Adipocyte (in vitro differentiated cells): Measurements from ENCODE around the gene NRG2.
A peak's percentile ranks its signal among the peaks of the same experiment; 100 is the strongest.

Experiments used
- DNase-seq: peaks from one replicate; pipeline ENCODE4 v3.0.0-alpha.2; 2015; ENCODE audit warnings: low read depth
- H3K27me3 ChIP-seq: replicated peaks from 2 replicates; pipeline ENCODE4 v1.7.0; 2013; ENCODE audit warnings: mild to moderate bottlenecking, low read length, moderate library complexity; ENCODE audit not compliant: control insufficient read depth, insufficient read depth
- H3K36me3 ChIP-seq: 2 replicates; pipeline ENCODE4 v1.7.0; 2013; ENCODE audit warnings: low read length, mild to moderate bottlenecking, moderate library complexity; ENCODE audit not compliant: control insufficient read depth, insufficient read depth, severe bottlenecking
- H3K4me1 ChIP-seq: 2 replicates; pipeline ENCODE4 v1.7.0; 2013; ENCODE audit warnings: mild to moderate bottlenecking, low read length, moderate library complexity; ENCODE audit not compliant: control insufficient read depth, insufficient read depth
- H3K4me3 ChIP-seq: 2 replicates; pipeline ENCODE4 v1.7.0; 2013; ENCODE audit warnings: mild to moderate bottlenecking, low read length, moderate library complexity
- H3K9ac ChIP-seq: 2 replicates; pipeline ENCODE4 v1.7.0; 2013; ENCODE audit warnings: mild to moderate bottlenecking, low read length, moderate library complexity
- H3K9me3 ChIP-seq: 2 replicates; pipeline ENCODE4 v1.7.0; 2013; ENCODE audit warnings: mild to moderate bottlenecking, low read length, moderate library complexity; ENCODE audit not compliant: control insufficient read depth

The NRG2 gene

GRCh38 chr5:139817362-139817761, 225.7 kb downstream of the NRG2 start:
- H3K9me3 ChIP-seq: peaks cover 23% of the 10 kb centered on the region

GRCh38 chr5:139816566-139816965, 226.5 kb downstream of the NRG2 start:
- Histone ChIP-seq H3K9me3 (peaks cover 23% of the 10 kb centered on the region), H3K27me3 (peaks cover 58% of the 10 kb centered on the region), H3K36me3 (no peaks in the 10 kb centered on the region), H3K9ac (no peak overlapping the region), H3K4me3 (no peak overlapping the region), H3K4me1 (peaks cover 5% of the 10 kb centered on the region)
- DNase-seq: no peak

More at GRCh38 chr5:139817362-139817761, 225.7 kb downstream of the NRG2 start:
- Histone ChIP-seq H3K36me3 (no peaks in the 10 kb centered on the region), H3K9ac (no peak overlapping the region), H3K4me3 (no peak overlapping the region), H3K4me1 (peaks cover 5% of the 10 kb centered on the region), H3K27me3 (peaks cover 56% of the 10 kb centered on the region)
- no peak for DNase-seq

DNA sequence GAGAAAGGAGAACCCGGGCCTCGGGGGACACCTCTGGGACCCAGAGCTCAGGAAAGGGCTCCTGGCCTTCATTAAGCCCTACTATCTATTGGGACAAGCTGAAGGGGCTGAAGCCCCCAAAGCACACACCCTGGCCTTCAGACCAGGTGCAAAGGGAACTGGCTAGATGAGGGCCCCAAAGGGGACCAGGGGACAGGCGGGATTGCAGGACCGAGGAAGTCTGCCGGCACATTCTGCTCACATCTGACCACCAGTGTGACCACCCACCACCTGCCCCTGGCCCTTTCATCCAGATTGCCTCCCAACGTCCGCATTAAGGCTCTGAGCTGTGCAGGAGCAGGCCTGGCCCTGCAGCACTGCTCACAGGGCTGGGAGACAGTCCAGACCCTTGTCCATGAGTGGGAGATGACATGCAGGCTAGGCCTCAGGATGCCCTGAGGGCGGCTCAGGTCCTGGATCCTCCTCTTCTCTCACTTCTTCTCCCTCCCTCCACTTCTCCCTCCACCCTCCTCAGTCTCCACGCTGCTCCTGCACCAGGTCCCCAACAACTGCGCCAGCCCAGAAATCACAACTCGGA, 228.3 kb downstream of the NRG2 start:
- no peak overlapping the region for H3K9ac ChIP-seq

DNA sequence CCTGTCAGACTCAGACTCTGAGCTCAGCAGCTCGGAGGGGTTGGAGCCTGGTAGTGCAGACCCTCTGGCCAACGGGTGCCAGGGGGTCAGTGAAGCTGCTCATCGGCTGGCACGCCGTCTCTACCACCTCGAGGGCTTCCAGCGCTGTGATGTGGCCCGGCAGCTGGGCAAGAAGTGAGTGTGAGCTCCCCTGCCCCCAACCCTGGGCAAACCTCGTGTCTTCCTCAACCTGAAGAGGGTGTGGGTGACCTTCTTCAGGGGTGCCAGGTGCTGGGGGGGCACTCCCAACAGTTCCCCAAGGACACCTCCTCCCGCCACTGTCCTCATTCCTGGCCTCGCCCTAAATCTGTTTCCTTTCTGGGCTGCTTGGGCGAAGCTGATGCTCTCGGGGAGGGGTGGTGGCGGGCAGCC, 228.9 kb downstream of the NRG2 start:
- DNase-seq: no peak
- no peak overlapping the region for H3K9ac ChIP-seq
- H3K36me3 ChIP-seq: no peaks in the 10 kb centered on the region
- peaks cover 14% of the 10 kb centered on the region for H3K9me3 ChIP-seq
- H3K27me3 ChIP-seq: peaks cover 60% of the 10 kb centered on the region
- H3K4me1 ChIP-seq: peaks cover 5% of the 10 kb centered on the region
- no peak overlapping the region for H3K4me3 ChIP-seq

More for the DNA sequence above, 228.3 kb downstream of the NRG2 start:
- Histone ChIP-seq H3K4me1 (peaks cover 5% of the 10 kb centered on the region), H3K4me3 (no peak overlapping the region), H3K9me3 (peaks cover 20% of the 10 kb centered on the region), H3K36me3 (no peaks in the 10 kb centered on the region), H3K27me3 (peaks cover 60% of the 10 kb centered on the region)
- no peak for DNase-seq

DNA sequence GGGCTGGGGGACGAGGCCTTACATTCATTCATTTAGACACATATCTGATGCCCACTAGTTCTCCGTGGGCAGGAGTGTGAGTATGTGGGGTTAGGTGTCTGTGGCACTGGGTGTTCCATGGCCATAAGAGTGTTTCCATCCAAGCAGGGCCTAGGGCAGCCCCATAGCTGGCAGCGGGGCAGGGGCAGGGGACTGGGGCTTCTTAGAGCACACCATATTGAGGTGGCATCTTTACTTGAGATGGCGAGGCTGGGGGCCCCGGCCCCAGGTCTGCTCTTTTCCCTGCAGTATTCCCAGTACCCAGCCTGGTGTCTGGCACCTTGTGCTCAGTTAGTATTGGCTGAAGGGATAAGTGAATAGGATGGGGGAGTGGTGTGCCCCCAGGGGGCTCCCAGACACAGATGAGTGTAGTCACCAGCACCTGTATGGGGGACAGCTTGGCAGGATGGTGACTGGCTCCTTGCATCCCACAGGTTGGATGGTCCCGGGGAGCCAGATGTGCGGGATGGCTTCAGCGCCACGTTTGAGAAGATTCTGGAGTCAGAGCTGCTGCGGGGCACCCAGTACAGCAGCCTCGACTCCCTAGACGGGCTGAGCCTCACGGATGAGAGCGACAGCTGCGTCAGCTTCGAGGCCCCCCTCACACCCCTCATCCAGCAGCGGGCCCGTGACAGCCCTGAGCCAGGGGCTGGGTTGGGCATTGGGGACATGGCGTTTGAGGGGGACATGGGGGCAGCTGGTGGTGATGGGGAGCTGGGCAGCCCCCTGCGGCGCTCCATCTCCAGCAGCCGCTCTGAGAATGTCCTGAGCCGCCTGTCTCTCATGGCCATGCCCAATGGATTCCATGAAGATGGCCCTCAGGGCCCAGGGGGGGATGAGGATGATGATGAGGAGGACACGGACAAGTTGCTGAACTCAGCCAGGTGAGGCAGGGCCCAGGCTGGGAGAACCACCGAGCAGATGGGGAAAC, 230.0 kb downstream of the NRG2 start:
- Histone ChIP-seq H3K9ac (no peak overlapping the region), H3K9me3 (peaks cover 5% of the 10 kb centered on the region), H3K27me3 (peaks cover 69% of the 10 kb centered on the region), H3K36me3 (no peaks in the 10 kb centered on the region), H3K4me1 (peaks cover 5% of the 10 kb centered on the region), H3K4me3 (no peak overlapping the region)
- no peak for DNase-seq

DNA sequence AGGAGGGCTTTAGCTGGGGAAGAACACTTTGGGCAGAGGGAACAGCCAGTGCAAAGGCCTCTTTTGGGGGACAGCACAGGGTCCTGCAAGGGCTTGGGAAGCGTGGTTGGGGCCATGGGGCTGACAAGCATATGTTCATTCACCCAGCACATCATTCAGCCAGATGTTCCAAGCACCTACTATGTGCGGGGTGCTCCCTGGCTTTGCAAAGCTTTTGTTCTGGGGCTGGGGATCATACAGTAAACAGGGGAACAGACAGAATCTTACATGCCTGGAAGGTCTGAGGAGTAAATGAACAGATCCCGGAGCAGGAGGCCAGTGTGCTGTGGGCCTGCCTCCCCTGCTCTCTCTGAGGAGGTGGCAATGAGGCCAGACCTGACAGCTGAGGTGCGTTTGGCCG, 230.8 kb downstream of the NRG2 start:
- Histone ChIP-seq H3K4me1 (peaks cover 5% of the 10 kb centered on the region), H3K9me3 (peaks cover under 1% of the 10 kb centered on the region), H3K36me3 (no peaks in the 10 kb centered on the region), H3K27me3 (peaks cover 64% of the 10 kb centered on the region), H3K9ac (no peak overlapping the region), H3K4me3 (no peak overlapping the region)
- no peak for DNase-seq

DNA sequence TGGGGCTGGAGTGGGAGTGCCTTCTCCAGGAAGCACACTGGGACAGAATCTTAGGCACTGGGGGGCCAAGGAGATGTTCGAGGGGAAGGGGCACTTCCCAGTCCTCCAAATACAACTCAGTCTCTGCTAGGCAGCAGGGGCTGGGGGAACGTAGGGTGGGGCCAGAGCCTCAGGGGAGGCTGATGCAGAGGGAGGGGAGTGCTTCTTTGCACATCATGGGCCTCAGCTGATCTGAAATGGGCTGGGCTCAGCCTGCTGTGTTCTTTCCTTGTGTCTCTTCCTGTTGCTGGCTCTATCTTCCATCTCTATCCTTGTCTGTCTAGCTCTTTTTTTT, 231.9 kb downstream of the NRG2 start:
- no peak overlapping the region for H3K9ac ChIP-seq

GRCh38 chr5:139810341-139811273, 232.5 kb downstream of the NRG2 start:
- H3K4me1 ChIP-seq: no peaks in the 10 kb centered on the region
- peaks cover 65% of the 10 kb centered on the region for H3K27me3 ChIP-seq
- H3K36me3 ChIP-seq: no peaks in the 10 kb centered on the region
- no peak for DNase-seq
- no peaks in the 10 kb centered on the region for H3K9me3 ChIP-seq
- no peak overlapping the region for H3K4me3 ChIP-seq
- H3K9ac ChIP-seq: no peak overlapping the region

More for the DNA sequence above, 231.9 kb downstream of the NRG2 start:
- H3K27me3 ChIP-seq: peaks cover 60% of the 10 kb centered on the region
- H3K9me3 ChIP-seq: no peaks in the 10 kb centered on the region
- no peaks in the 10 kb centered on the region for H3K36me3 ChIP-seq
- no peak for DNase-seq
- H3K4me1 ChIP-seq: no peaks in the 10 kb centered on the region
- H3K4me3 ChIP-seq: no peak overlapping the region

DNA sequence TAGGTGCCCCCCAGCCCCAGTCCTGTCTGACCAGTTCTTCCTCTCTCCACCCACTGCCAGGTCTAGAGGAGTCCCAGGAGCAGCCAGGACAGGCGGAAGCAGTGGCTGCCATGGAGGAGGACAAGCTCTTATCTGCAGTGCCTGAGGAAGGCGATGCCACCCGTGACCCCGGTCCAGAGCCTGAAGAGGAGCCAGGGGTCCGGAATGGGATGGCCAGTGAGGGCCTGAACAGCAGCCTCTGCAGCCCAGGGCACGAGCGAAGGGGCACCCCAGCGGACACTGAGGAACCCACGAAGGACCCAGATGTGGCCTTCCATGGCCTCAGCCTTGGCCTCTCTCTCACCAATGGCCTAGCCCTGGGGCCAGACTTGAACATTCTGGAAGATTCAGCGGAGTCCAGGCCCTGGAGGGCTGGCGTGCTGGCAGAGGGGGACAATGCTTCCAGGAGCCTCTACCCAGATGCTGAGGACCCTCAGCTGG, 233.7 kb downstream of the NRG2 start:
- no peaks in the 10 kb centered on the region for H3K36me3 ChIP-seq
- no peak for DNase-seq
- H3K27me3 ChIP-seq: peaks cover 62% of the 10 kb centered on the region
- no peak overlapping the region for H3K9ac ChIP-seq
- H3K4me3 ChIP-seq: no peak overlapping the region
- no peaks in the 10 kb centered on the region for H3K9me3 ChIP-seq
- peaks cover 6% of the 10 kb centered on the region for H3K4me1 ChIP-seq

DNA sequence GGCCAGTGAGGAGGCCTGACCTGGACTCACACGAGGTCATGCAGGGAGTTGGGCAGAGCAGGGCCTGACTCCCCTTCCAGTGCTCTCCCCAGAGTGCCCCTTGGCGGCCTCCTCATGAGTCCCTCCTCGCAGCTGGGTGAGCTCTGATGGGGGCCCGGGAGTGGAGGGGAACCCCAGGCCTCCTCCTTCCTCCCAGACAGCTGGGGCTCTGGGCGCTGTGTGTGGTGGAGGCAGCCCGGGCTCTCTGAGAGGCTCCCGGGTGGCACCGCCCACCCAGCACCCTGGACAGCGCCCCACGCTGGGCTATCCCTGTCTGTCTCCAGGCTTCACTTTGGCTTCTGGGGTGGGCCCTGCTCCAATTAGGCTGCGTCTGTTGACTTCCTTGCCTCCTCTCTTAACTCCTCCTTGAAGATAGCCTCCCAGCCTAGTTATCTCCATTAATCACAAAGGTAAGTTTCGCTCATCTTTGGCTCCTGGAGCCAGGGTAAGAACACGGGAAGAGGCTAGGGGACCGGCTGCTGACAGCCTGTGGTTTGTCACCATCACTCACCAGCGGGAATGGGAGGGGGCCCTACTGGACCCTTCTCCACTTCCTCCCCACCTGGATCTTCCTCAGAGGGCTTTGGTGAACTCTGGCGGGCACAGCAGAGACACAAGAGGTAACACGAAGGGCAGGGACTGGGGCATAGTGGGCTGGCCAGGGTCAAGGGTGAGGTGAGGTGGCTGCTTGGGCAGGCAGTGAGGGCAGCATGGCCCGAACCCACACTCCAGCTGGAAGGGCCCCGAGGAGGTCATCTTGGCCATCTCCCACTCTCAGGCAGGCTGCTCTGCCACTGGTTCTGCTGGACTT, 234.4 kb downstream of the NRG2 start:
- DNase-seq: peak; percentile 48
- H3K36me3 ChIP-seq: no peaks in the 10 kb centered on the region
- H3K9ac ChIP-seq: no peak overlapping the region
- peaks cover 6% of the 10 kb centered on the region for H3K4me1 ChIP-seq
- peaks cover 64% of the 10 kb centered on the region for H3K27me3 ChIP-seq
- H3K4me3 ChIP-seq: no peak overlapping the region
- H3K9me3 ChIP-seq: no peaks in the 10 kb centered on the region
